GM13977 (cell line): Measurements from ENCODE around the gene THSD4.

ENCODE experiments used
- DNase-seq: peaks from one replicate; pipeline ENCODE4 v3.0.0; 2012; ENCODE audit warnings: low spot score
- in situ Hi-C: fragments of 300-500 bp; cut with MboI; formaldehyde crosslinking; loops from one replicate; pipeline ENCODE4 v1.12.0; 2022; ENCODE audit warnings: low sequenced_read_pairs, low pct_unique_long_range_greater_than_20kb, mixed read lengths, inconsistent platforms; ENCODE audit not compliant: unreplicated experiment
- TF ChIP-seq, protein P1 (sequence below): IDR thresholded peaks from 2 replicates; pipeline ENCODE4 v1.5.1; 2012; ENCODE audit warnings: mild to moderate bottlenecking, control low read depth; ENCODE audit not compliant: insufficient read depth; ENCODE audit errors: extremely low read depth, missing control alignments

Gene THSD4

DNA sequence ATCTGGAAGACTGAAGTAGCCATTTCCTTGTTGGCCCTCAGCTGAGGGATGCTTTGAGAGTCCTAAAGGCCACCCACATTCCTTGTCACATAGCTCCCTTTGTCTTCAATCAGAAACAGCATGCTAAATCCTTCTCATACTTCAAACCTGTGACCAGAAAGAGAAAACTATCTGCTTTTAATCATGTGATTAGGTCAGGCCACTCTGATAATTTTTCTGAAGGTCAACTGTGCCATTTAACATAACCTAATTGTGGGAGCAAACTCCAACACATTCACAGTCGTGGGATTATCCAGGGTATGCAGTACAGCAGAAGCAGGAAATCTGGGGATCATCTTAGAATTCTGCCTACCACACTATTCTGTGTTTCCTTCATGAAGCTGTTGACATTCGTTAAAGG lies 471.2 kb downstream of the THSD4 start:
- no peak for DNase-seq
- in situ Hi-C loops: no loop called here
- TF ChIP-seq, protein P1, sequence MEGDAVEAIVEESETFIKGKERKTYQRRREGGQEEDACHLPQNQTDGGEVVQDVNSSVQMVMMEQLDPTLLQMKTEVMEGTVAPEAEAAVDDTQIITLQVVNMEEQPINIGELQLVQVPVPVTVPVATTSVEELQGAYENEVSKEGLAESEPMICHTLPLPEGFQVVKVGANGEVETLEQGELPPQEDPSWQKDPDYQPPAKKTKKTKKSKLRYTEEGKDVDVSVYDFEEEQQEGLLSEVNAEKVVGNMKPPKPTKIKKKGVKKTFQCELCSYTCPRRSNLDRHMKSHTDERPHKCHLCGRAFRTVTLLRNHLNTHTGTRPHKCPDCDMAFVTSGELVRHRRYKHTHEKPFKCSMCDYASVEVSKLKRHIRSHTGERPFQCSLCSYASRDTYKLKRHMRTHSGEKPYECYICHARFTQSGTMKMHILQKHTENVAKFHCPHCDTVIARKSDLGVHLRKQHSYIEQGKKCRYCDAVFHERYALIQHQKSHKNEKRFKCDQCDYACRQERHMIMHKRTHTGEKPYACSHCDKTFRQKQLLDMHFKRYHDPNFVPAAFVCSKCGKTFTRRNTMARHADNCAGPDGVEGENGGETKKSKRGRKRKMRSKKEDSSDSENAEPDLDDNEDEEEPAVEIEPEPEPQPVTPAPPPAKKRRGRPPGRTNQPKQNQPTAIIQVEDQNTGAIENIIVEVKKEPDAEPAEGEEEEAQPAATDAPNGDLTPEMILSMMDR: no peak

DNA sequence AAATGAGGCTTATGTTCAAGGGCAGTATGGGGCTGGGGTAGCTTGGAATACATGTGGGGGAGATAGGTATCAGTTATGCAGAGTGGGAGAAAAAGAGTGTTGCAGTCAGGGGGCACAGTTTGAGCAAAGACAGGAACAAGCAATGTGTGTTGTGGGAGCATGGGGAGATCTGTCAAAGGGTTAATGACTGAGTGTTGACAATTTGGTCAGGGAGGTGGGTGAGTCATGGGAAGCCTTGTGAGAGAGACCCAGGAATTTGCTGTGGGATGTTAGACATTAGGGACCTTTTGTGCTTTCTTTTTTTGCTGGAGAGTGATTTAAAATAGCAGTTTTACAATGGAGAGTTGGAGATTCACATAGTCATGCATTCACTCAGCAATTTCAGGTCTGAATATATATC lies 473.5 kb downstream of the THSD4 start:
- in situ Hi-C loops: no loop called here
- no peak for DNase-seq
- TF ChIP-seq, protein P1: no peak

DNA sequence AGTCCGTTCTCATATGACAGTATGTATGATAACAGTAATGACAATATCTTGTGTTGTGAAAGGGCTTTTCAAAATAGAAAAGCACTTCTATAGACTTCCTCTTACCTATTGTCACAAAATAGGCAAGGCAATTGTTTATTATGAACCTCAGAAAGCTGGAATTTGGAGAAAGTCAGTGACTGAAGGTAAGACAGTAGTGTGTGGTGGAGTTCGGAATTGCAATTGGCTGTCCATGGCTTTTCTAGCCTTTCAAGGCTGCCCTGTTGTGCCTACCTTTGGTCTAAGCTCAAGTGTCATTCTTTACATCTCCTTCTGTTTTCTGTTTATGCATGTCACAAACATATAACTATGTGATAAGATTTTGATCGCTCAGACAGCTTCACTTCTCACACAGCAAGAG lies 475.8 kb downstream of the THSD4 start:
- DNase-seq: no peak
- in situ Hi-C loops: no loop called here
- TF ChIP-seq, protein P1: no peak

DNA sequence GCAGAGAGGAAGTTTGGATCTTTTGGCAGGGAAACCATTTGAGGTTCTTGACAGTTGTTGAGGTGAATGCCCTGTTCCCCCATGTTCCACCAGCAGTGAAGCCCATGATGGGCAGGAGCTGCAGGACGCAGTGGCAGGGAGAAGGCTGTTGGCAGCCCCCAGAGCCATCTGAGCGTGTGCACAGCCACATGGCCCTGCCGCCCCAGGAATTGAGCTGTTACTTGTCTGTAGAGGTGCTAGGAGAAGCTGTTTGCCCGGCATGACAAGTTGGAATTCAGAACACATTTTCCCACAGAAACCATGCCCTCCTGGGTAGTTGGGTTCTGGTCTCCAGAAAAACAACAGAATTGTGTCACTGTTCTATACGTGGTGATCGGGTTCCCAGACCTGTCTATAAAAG lies 476.9 kb downstream of the THSD4 start:
- TF ChIP-seq, protein P1: no peak
- no peak for DNase-seq
- in situ Hi-C loops: no loop called here

DNA sequence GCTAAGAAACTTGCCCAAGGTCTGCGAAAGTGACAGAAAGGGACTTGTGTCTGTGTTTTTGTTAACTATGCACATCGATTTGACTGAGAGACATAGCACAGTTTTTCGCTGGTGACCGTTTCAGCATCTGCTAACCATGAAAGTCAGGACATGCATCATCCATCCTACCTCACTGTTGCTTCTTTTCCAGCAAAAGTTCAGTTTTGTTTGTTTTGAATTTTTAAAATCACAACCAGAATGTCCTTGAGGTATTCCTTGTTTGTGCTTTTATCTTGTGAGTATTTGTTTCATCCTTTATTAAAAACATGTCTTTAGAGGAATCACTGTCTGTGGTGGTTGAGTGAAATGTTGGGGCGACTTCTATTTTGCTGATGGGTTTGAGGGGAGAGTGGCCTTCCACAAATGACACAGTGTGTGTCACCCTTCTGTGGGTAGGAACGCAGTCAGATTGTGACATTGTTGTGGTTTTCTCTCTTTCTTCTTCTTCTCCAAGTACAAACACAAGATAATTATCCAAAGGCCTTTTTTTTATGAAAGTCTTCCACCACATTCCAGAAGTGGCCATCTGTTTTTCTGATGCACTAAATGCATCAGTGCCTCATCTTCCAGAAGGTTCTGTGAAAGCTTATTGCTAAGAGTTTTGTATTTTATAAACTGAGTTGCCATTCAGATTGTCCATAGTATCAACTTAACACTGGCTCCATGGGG lies 480.7 kb downstream of the THSD4 start:
- in situ Hi-C loops: no loop called here

DNA sequence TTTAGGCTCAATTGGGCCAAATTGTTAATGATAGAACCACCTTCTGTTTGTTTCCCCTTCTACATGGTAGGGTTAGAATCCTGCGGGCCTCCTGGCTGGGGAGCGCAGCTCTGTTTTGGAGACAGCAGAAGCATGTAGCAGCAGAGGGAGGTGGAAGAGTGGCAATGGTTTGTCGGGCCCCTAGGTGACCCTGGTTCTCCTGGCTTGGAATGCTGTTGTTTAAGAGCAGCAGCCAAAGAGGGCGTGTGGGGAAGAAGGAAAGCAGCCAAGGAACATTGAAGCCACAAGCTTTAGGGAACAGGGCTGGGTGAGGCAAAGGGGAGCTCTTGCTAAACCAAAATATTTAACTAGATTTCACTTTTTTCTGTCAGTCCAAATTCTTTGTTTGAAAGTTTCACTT lies 481.4 kb downstream of the THSD4 start:
- TF ChIP-seq, protein P1: no peak
- in situ Hi-C loops: no loop called here
- no peak for DNase-seq

More for the DNA sequence above, 480.7 kb downstream of the THSD4 start:
- DNase-seq: no peak
- TF ChIP-seq, protein P1: no peak
